Lower leg skin (tissue), 4 donors: ENCODE data around the gene PML. TPM values are rescaled to one million over a fixed set of nuclear protein-coding genes. Genes with fewer than 3 reads are reported as not detected.

Experiments used
- DNase-seq, 2 donors: peaks; one replicate each; pipeline ENCODE4 v3.0.0-alpha.2; 2019; ENCODE audit warnings: low spot score in 2 of 2
- H3K4me3 ChIP-seq: fragments of 200-600 bp; sonication (generic); 2 replicates; pipeline ENCODE4 v1.5.1; 2017; ENCODE audit warnings: mild to moderate bottlenecking, low read depth; ENCODE audit not compliant: poor library complexity, severe bottlenecking
- CTCF ChIP-seq, 3 donors: fragments of 450-650 bp; IDR thresholded peaks; one replicate each; pipeline ENCODE4 v1.5.1; 2016; ENCODE audit warnings: antibody characterized with exemption in 3 of 3, mild to moderate bottlenecking in 3 of 3, moderate library complexity in 2 of 3
- POLR2A ChIP-seq, 2 donors: fragments of 450-650 bp; IDR thresholded peaks; one replicate each; pipeline ENCODE4 v1.6.1; 2016 to 2017; ENCODE audit warnings: antibody characterized with exemption in 2 of 2, mild to moderate bottlenecking in 1 of 2, moderate library complexity in 1 of 2
- WGBS, 2 donors: methylation state at CpG; one replicate each; pipeline ENCODE4 v1.1.5; 2018; 5-methylcytosine and 5-hydroxymethylcytosine counted together
- intact Hi-C: fragments of 100-400 bp; cut with DNase I; formaldehyde crosslinking; loops from one replicate; pipeline ENCODE4 v1.15.0; 2023; ENCODE audit warnings: low total_unique reads
- total RNA-seq, 4 donors: library from RNA; depleted of rRNA; stranded (reverse); fragments of >200 nt; gene quantifications; one replicate each; pipeline ENCODE4 v1.1.0, GENCODE V29; 2016

PML gene
- 10 to 100 TPM; 48.5 to 73.7 (median 60.3) TPM for total RNA-seq

DNA sequence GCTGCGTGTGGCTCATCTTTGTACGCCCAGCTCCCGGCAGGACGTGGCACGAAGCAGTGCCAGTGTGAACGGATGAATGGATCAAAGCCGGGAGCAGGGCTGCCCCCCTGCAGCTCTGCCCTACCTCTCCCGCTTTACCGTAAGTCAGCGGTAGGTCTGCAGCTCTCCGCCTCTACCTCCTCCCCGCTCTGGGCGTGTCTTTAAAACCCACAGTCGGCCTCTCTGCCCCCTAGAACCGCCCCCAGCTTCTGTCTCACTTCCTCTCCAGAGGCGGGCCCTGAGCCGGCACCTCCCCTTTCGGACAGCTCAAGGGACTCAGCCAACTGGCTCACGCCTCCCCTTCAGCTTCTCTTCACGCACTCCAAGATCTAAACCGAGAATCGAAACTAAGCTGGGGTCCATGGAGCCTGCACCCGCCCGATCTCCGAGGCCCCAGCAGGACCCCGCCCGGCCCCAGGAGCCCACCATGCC is at the start of gene PML:
PML (plus strand) TSS at position 304 of the 471 bp plus-strand sequence; CDS start at position 401, 97 bp downstream.
- peak within 1 kb of the TSS; percentile 92 for H3K4me3 ChIP-seq
- 1 to 2% methylated on average over 25 to 27 of the region's 27 CpGs for WGBS, 2 donors
- peak; percentile 96 to 99 for DNase-seq
- intact Hi-C loops, result no loop called here
- TF ChIP-seq CTCF (IDR thresholded peaks at IDR 0.05), result no peak
- no peak for TF ChIP-seq POLR2A (IDR thresholded peaks at IDR 0.05)

DNA sequence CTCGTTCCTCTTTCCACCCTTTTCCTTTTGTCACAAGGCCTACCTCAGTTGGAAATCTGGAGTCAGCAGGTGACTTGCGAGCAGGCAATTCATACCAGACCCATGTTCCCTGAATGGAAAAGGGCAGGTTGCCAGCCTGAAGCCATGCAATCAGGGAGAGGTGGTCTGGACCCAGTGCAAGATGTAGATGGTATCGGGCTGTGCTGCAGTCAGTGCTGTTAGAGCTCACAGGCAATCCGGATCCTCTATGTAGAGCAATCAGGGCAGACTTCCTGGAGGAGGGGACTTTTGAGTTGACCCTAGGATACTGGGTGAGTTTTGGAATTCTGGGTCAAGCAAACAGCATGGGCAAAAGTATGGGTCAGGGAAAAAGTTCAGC is 49.4 kb upstream of the PML start:
- WGBS, 2 donors, result 79 to 86% methylated on average over 4 of the region's 4 CpGs
- no peak overlapping the region for H3K4me3 ChIP-seq
- DNase-seq, result no peak
- intact Hi-C loops, result loop anchor here (10.0 kb wide), 1 partner anchor 580 kb away; no protein-coding TSS in a partner anchor
- TF ChIP-seq CTCF (IDR thresholded peaks at IDR 0.05) (no peak), POLR2A (IDR thresholded peaks at IDR 0.05) (no peak)

- H3K4me3 ChIP-seq, result no peak overlapping the region
- no peak for TF ChIP-seq POLR2A (IDR thresholded peaks at IDR 0.05)
- no peak for DNase-seq
- intact Hi-C loops, result loop anchor here (10.0 kb wide), 1 partner anchor 579 kb away; no protein-coding TSS in a partner anchor
- 86 to 90% methylated on average over 12 to 17 of the region's 17 CpGs for WGBS, 2 donors
Observed at GRCh38 chr15:73946046-73946721, 48.3 kb upstream of the PML start.

- intact Hi-C loops, result loop anchor here (10.0 kb wide), 1 partner anchor 578 kb away; no protein-coding TSS in a partner anchor
- DNase-seq, result no peak
- H3K4me3 ChIP-seq, result no peak overlapping the region
- 91 to 96% methylated on average over 9 of the region's 9 CpGs for WGBS, 2 donors
- no peak for TF ChIP-seq CTCF (IDR thresholded peaks at IDR 0.05)
- no peak for TF ChIP-seq POLR2A (IDR thresholded peaks at IDR 0.05)
Observed at GRCh38 chr15:73946795-73947370, 47.6 kb upstream of the PML start.

DNA sequence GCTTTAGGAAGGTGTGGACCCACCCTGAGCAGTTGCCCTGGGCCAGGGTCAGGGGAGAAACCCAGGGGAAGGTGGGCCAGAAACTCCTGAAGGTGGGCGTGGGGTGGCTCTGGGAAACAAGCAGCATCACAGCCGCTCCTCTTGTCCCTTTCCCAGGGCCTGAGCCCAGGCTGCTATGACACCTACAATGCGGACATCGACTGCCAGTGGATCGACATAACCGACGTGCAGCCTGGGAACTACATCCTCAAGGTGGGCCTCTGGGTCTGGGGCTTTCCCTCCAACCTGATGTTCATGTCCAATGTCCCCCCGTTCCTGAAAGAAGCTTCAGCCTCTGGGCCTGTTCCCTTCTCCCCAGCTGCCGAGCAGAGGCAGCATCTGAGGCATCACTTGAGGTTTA is 46.9 kb upstream of the PML start:
- no peak overlapping the region for H3K4me3 ChIP-seq
- no peak for DNase-seq
- intact Hi-C loops, result loop anchor here (10.0 kb wide), 1 partner anchor 577 kb away; no protein-coding TSS in a partner anchor
- TF ChIP-seq CTCF (IDR thresholded peaks at IDR 0.05) (no peak), POLR2A (IDR thresholded peaks at IDR 0.05) (no peak)
- 95 to 97% methylated on average over 9 of the region's 9 CpGs for WGBS, 2 donors

- no peak for DNase-seq
- intact Hi-C loops, result loop anchor here (10.0 kb wide), 1 partner anchor 576 kb away; no protein-coding TSS in a partner anchor
- TF ChIP-seq POLR2A (IDR thresholded peaks at IDR 0.05) (no peak), CTCF (IDR thresholded peaks at IDR 0.05) (no peak)
- H3K4me3 ChIP-seq, result no peak overlapping the region
- WGBS, 2 donors, result 95 to 96% methylated on average over 4 of the region's 4 CpGs
Observed at GRCh38 chr15:73948396-73948795, 46.1 kb upstream of the PML start.
